MG63 (cell line): ENCODE data around the gene FES. TPM values are rescaled to one million over a fixed set of nuclear protein-coding genes. Genes with fewer than 3 reads are reported as not detected.

Experiments
- DNase-seq: peaks from one replicate; pipeline ENCODE4 v3.0.0-alpha.2; 2020
- H3K27me3 ChIP-seq: fragments of 250-450 bp; sonication (Bioruptor Pico); 2 replicates; pipeline ENCODE4 v1.5.1; 2020; ENCODE audit warnings: mild to moderate bottlenecking, moderate library complexity
- H3K36me3 ChIP-seq: fragments of 250-450 bp; sonication (Bioruptor Pico); 2 replicates; pipeline ENCODE4 v1.5.1; 2020; ENCODE audit warnings: mild to moderate bottlenecking, moderate library complexity
- H3K4me3 ChIP-seq: fragments of 250-450 bp; sonication (Bioruptor Pico); 2 replicates; pipeline ENCODE4 v1.5.1; 2020; ENCODE audit warnings: mild to moderate bottlenecking, moderate library complexity
- H3K9me3 ChIP-seq: fragments of 250-450 bp; sonication (Bioruptor Pico); 2 replicates; pipeline ENCODE4 v1.5.1; 2020; ENCODE audit warnings: mild to moderate bottlenecking, moderate library complexity
- total RNA-seq: library from RNA; depleted of rRNA; stranded (reverse); fragments of >200 nt; shearing (Covaris generic); gene quantifications from 2 replicates; pipeline ENCODE4 v1.2.3, GENCODE V29; 2014; ENCODE audit warnings: low replicate concordance; rRNA removed

FES gene
- total RNA-seq, 1 experiment from 2014 or later = 13.7 TPM

GRCh38 chr15:90942354-90943120, 58.2 kb downstream of the FES start:
- Histone ChIP-seq H3K9me3 (no peaks in the 10 kb centered on the region), H3K36me3 (peaks cover 70% of the 10 kb centered on the region), H3K27me3 (no peaks in the 10 kb centered on the region), H3K4me3 (no peak overlapping the region)
- no peak for DNase-seq

GRCh38 chr15:90945091-90945490, 60.8 kb downstream of the FES start:
- no peaks in the 10 kb centered on the region for H3K9me3 ChIP-seq
- no peaks in the 10 kb centered on the region for H3K27me3 ChIP-seq
- H3K36me3 ChIP-seq = peaks cover 69% of the 10 kb centered on the region
- no peak overlapping the region for H3K4me3 ChIP-seq
- DNase-seq = no peak

Other genes with a start within 250 kb of the FES start
- 11.3 and 26.4 TPM in 2 replicates for gene BLM, start 167.2 kb upstream of the FES start, total RNA-seq
- gene FURIN, start 15.9 kb upstream of the FES start, total RNA-seq = 14.7 and 19.3 TPM in 2 replicates
- 9.5 and 45.8 TPM in 2 replicates for gene MAN2A2, start 18.8 kb downstream of the FES start, total RNA-seq
- gene HDDC3, start 48.0 kb downstream of the FES start, total RNA-seq = 32.6 and 51.9 TPM in 2 replicates
- 43.1 and 64.2 TPM in 2 replicates for gene UNC45A, start 50.8 kb downstream of the FES start, total RNA-seq
- 25.7 and 27.5 TPM in 2 replicates for gene RCCD1, start 70.4 kb downstream of the FES start, total RNA-seq
- gene PRC1, start 110.0 kb downstream of the FES start, total RNA-seq = 231 and 268 TPM in 2 replicates
- 3.2 and 14.6 TPM in 2 replicates for gene VPS33B, start 138.1 kb downstream of the FES start, total RNA-seq
- not detected in 2 replicates for gene SV2B, start 215.8 kb downstream of the FES start, total RNA-seq